Stimulated activated CD4-positive, alpha-beta T cell treated with anti-CD3 and anti-CD28 coated beads, Interleukin-12 subunit alpha, Interleukin-12 subunit beta, amount 100 ng/mL, for 4 hours (primary cell): ENCODE measurements around the gene ZDHHC11.

Experiments used
- DNase-seq: peaks from one replicate; pipeline ENCODE4 v3.0.0-alpha.2; 2020

The ZDHHC11 gene

GRCh38 chr5:878125-878524 is 27.3 kb upstream of the ZDHHC11 start:
- DNase-seq = no peak

GRCh38 chr5:876398-877365 is 25.9 kb upstream of the ZDHHC11 start:
- no peak for DNase-seq

GRCh38 chr5:875931-876330 is 25.1 kb upstream of the ZDHHC11 start:
- DNase-seq = no peak

GRCh38 chr5:873328-873727 is 22.5 kb upstream of the ZDHHC11 start:
- no peak for DNase-seq

- no peak for DNase-seq
These were observed 21.5 kb upstream of the ZDHHC11 start for GRCh38 chr5:872301-872700.

GRCh38 chr5:871596-872298 is 21.0 kb upstream of the ZDHHC11 start:
- DNase-seq = no peak

GRCh38 chr5:870956-871355 is 20.2 kb upstream of the ZDHHC11 start:
- DNase-seq = no peak

GRCh38 chr5:868428-869135 is 17.8 kb upstream of the ZDHHC11 start:
- DNase-seq = no peak

- no peak for DNase-seq
These were observed 16.6 kb upstream of the ZDHHC11 start for GRCh38 chr5:867300-867870.

- DNase-seq = no peak
These were observed 15.0 kb upstream of the ZDHHC11 start for GRCh38 chr5:865771-866170.

GRCh38 chr5:865168-865521 is 14.4 kb upstream of the ZDHHC11 start:
- no peak for DNase-seq

- no peak for DNase-seq
These were observed 13.8 kb upstream of the ZDHHC11 start for GRCh38 chr5:864492-865167.

GRCh38 chr5:863244-863805 is 12.5 kb upstream of the ZDHHC11 start:
- DNase-seq = no peak

GRCh38 chr5:862367-863243 is 11.8 kb upstream of the ZDHHC11 start:
- no peak for DNase-seq

- DNase-seq = no peak
These were observed 10.9 kb upstream of the ZDHHC11 start for GRCh38 chr5:861442-862366.

GRCh38 chr5:860506-861150 is 9.8 kb upstream of the ZDHHC11 start:
- no peak for DNase-seq

- no peak for DNase-seq
These were observed 9.1 kb upstream of the ZDHHC11 start for GRCh38 chr5:859798-860296.

- no peak for DNase-seq
These were observed 8.6 kb upstream of the ZDHHC11 start for GRCh38 chr5:859391-859790.

- no peak for DNase-seq
These were observed 7.9 kb upstream of the ZDHHC11 start for GRCh38 chr5:858726-859125.
